ENCODE results near the gene ASPM.

ASPM gene

GRCh38 chr1:197146101-197147095 lies at the start of gene ASPM:
Gene ASPM (minus strand): TSS chr1:197146669. CDS start chr1:197146437, 232 bp downstream.
- DNase-seq = peak; percentile 95

GRCh38 chr1:197195100-197195499 lies 48.6 kb upstream of the ASPM start:
- no peak for DNase-seq

GRCh38 chr1:197184190-197184589 lies 37.7 kb upstream of the ASPM start:
- no peak for DNase-seq

GRCh38 chr1:197183195-197183748 lies 36.8 kb upstream of the ASPM start:
- no peak for DNase-seq

GRCh38 chr1:197182716-197183115 lies 36.2 kb upstream of the ASPM start:
- no peak for DNase-seq

- no peak for DNase-seq
These were observed 35.5 kb upstream of the ASPM start for GRCh38 chr1:197181982-197182381.

- DNase-seq = no peak
These were observed 33.9 kb upstream of the ASPM start for GRCh38 chr1:197180252-197180878.

- DNase-seq = no peak
These were observed 32.5 kb upstream of the ASPM start for GRCh38 chr1:197178998-197179397.

- no peak for DNase-seq
These were observed 28.3 kb upstream of the ASPM start for GRCh38 chr1:197174818-197175217.

- DNase-seq = no peak
These were observed 27.4 kb upstream of the ASPM start for GRCh38 chr1:197173571-197174507.

- DNase-seq = no peak
These were observed 25.1 kb upstream of the ASPM start for GRCh38 chr1:197171531-197171930.

GRCh38 chr1:197170538-197170937 lies 24.1 kb upstream of the ASPM start:
- DNase-seq = no peak

GRCh38 chr1:197159461-197159860 lies 13.0 kb upstream of the ASPM start:
- no peak for DNase-seq

- no peak for DNase-seq
These were observed 10.2 kb upstream of the ASPM start for GRCh38 chr1:197156692-197157091.

GRCh38 chr1:197152662-197153061 lies 6.2 kb upstream of the ASPM start:
- DNase-seq = no peak

GRCh38 chr1:197151185-197151584 lies 4.7 kb upstream of the ASPM start:
- DNase-seq = no peak

GRCh38 chr1:197150336-197151005 lies 4.0 kb upstream of the ASPM start:
- DNase-seq = no peak

GRCh38 chr1:197149340-197149739 lies 2.9 kb upstream of the ASPM start:
- no peak for DNase-seq

- no peak for DNase-seq
These were observed 934 bp downstream of the ASPM start for GRCh38 chr1:197145446-197146024.

GRCh38 chr1:197144570-197145325 lies 1.7 kb downstream of the ASPM start:
- no peak for DNase-seq

- no peak for DNase-seq
These were observed 3.2 kb downstream of the ASPM start for GRCh38 chr1:197143276-197143675.
